ENCODE results near the gene TWF1.
"Not testable (repeated sequence)": the region's sequence is repeated elsewhere in the genome, so short reads cannot be mapped to it uniquely, and the experiment has no call there.

DNA sequence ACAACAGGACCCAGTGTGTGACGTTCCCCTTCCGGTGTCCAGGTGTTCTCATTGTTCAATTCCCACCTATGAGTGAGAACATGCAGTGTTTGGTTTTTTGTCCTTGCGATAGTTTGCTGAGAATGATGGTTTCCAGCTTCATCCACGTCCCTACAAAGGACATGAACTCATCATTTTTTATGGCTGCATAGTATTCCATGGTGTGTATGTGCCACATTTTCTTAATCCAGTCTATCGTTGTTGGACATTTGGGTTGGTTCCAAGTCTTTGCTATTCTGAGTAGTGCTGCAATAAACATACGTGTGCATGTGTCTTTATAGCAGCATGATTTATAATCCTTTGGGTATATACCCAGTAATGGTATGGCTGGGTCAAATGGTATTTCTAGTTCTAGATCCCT, 54.8 kb downstream of the TWF1 start:
- TF ChIP-seq ZBTB21 (CRISPR knock-in tag; IDR thresholded peaks at IDR 0.05; ENCODE audit: borderline replicate concordance): not testable (repeated sequence)
- TF ChIP-seq, protein P1, sequence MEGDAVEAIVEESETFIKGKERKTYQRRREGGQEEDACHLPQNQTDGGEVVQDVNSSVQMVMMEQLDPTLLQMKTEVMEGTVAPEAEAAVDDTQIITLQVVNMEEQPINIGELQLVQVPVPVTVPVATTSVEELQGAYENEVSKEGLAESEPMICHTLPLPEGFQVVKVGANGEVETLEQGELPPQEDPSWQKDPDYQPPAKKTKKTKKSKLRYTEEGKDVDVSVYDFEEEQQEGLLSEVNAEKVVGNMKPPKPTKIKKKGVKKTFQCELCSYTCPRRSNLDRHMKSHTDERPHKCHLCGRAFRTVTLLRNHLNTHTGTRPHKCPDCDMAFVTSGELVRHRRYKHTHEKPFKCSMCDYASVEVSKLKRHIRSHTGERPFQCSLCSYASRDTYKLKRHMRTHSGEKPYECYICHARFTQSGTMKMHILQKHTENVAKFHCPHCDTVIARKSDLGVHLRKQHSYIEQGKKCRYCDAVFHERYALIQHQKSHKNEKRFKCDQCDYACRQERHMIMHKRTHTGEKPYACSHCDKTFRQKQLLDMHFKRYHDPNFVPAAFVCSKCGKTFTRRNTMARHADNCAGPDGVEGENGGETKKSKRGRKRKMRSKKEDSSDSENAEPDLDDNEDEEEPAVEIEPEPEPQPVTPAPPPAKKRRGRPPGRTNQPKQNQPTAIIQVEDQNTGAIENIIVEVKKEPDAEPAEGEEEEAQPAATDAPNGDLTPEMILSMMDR (IDR thresholded peaks at IDR 0.05): not testable (repeated sequence)

Measured in WTC11 (cell line).